Esophagus squamous epithelium (tissue), 4 donors: ENCODE measurements around the gene ANKS1B.

Experiments used
- POLR2A ChIP-seq, 4 donors: fragments of 450-650 bp; IDR thresholded peaks; one replicate each; pipeline ENCODE4 v1.6.1; 2017; ENCODE audit warnings: antibody characterized with exemption in 4 of 4, mild to moderate bottlenecking in 4 of 4, moderate library complexity in 3 of 4
- TF ChIP-seq, protein P1 (sequence below), 6 experiments: fragments of 450-650 bp in 4 of 6; fragments of 200-600 bp in 2 of 6; sonication (generic) in 2 of 6; IDR thresholded peaks; one replicate each; pipeline ENCODE4 v1.5.1; 2016 to 2019; ENCODE audit warnings: antibody characterized with exemption in 6 of 6, mild to moderate bottlenecking in 4 of 6, moderate library complexity in 4 of 6

DNA sequence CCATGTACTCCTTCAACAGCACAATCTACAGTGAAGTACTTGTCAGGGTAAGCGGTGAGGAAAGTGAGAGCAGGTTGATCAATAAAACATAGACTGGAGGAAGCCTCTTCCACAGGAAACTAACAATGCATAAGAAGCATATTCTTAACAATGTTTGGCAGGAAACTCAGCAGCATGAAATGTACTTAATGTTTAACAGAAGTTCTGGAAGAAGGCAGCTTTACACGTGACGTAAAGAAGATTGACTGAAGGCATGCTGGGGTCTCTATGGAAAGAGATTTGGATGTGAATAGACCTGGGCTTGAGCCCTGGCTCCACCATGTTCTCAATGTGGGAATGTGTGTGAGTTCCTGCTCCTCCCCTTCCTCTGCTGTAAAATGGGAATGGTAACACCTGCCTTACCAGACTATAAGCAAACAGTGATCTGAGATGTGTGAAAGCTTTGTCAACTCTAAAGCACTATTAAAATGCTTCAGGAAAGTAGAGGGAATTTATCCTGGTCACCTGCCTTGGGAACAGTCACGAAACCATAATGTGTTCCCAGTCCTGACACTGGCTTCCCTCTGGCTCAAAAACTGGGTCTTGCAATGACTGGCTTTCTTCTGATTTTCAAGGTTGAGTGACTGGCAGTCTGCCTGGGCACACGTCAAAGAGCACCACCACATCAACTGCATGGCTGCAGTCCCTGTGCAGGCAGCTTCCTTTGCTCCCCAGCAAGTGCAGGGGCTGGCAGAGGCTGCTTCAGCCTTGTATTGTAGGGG, 955.0 kb downstream of the ANKS1B start:
- TF ChIP-seq, protein P1, sequence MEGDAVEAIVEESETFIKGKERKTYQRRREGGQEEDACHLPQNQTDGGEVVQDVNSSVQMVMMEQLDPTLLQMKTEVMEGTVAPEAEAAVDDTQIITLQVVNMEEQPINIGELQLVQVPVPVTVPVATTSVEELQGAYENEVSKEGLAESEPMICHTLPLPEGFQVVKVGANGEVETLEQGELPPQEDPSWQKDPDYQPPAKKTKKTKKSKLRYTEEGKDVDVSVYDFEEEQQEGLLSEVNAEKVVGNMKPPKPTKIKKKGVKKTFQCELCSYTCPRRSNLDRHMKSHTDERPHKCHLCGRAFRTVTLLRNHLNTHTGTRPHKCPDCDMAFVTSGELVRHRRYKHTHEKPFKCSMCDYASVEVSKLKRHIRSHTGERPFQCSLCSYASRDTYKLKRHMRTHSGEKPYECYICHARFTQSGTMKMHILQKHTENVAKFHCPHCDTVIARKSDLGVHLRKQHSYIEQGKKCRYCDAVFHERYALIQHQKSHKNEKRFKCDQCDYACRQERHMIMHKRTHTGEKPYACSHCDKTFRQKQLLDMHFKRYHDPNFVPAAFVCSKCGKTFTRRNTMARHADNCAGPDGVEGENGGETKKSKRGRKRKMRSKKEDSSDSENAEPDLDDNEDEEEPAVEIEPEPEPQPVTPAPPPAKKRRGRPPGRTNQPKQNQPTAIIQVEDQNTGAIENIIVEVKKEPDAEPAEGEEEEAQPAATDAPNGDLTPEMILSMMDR (IDR thresholded peaks at IDR 0.05) = no peak
- no peak for TF ChIP-seq POLR2A (IDR thresholded peaks at IDR 0.05)
